Limb (tissue), 2 donors: ENCODE measurements around the gene LDLRAD4.

Experiments used
- DNase-seq, 2 donors: peaks; one replicate each; pipeline ENCODE4 v3.0.0-alpha.2; 2016; ENCODE audit errors: extremely low spot score in 2 of 2

LDLRAD4 gene

GRCh38 chr18:13201292-13201691, 17.3 kb upstream of the LDLRAD4 start:
- no peak for DNase-seq

- DNase-seq = no peak
These were observed 16.0 kb upstream of the LDLRAD4 start for GRCh38 chr18:13202571-13202970.

GRCh38 chr18:13206301-13206700, 12.3 kb upstream of the LDLRAD4 start:
- DNase-seq = no peak

GRCh38 chr18:13207294-13207693, 11.3 kb upstream of the LDLRAD4 start:
- DNase-seq = no peak

- DNase-seq = no peak
These were observed 7.0 kb upstream of the LDLRAD4 start for GRCh38 chr18:13211534-13211933.

GRCh38 chr18:13213036-13213795, 5.3 kb upstream of the LDLRAD4 start:
- no peak for DNase-seq

- no peak for DNase-seq
These were observed 4.0 kb upstream of the LDLRAD4 start for GRCh38 chr18:13214609-13215008.

- peak; percentile 77 to 79 for DNase-seq
These were observed 2.4 kb upstream of the LDLRAD4 start for GRCh38 chr18:13216092-13216582.

- peak in 1 of 2 donors; percentile 85 for DNase-seq
These were observed 1.7 kb upstream of the LDLRAD4 start for GRCh38 chr18:13216711-13217465.

GRCh38 chr18:13217466-13217961, 1.0 kb upstream of the LDLRAD4 start:
- peak in 1 of 2 donors; percentile 87 for DNase-seq

GRCh38 chr18:13217971-13218367, 591 bp upstream of the LDLRAD4 start:
- peak in 1 of 2 donors; percentile 77 for DNase-seq

GRCh38 chr18:13218997-13219396, 437 bp downstream of the LDLRAD4 start:
- no peak for DNase-seq

GRCh38 chr18:13219593-13220159, 1.1 kb downstream of the LDLRAD4 start:
- no peak for DNase-seq

GRCh38 chr18:13220361-13220991, 1.9 kb downstream of the LDLRAD4 start:
- DNase-seq = peak in 1 of 2 donors; percentile 58

- peak; percentile 81 to 86 for DNase-seq
These were observed 3.6 kb downstream of the LDLRAD4 start for GRCh38 chr18:13221869-13222855.

GRCh38 chr18:13222856-13223281, 4.3 kb downstream of the LDLRAD4 start:
- DNase-seq = no peak

GRCh38 chr18:13223311-13224143, 5.0 kb downstream of the LDLRAD4 start:
- DNase-seq = no peak

- no peak for DNase-seq
These were observed 6.7 kb downstream of the LDLRAD4 start for GRCh38 chr18:13225261-13225660.

GRCh38 chr18:13226533-13227144, 8.1 kb downstream of the LDLRAD4 start:
- DNase-seq = no peak
